Lung (tissue), 12 donors: ENCODE data around the gene CYTH3. TPM values are rescaled to one million over a fixed set of nuclear protein-coding genes. Genes with fewer than 3 reads are reported as not detected.

ENCODE experiments used
- ATAC-seq: fragments of 200-7000 bp; cut with Tn5 transposase; one replicate; pipeline ENCODE4 v1.9.1; 2020; ENCODE audit warnings: moderate number of reproducible peaks; ENCODE audit not compliant: insufficient read depth, low FRiP score
- DNase-seq, 3 donors: peaks; one replicate each; pipeline ENCODE4 v3.0.0-alpha.2; 2013 to 2017
- H3K27ac ChIP-seq, 2 donors: one replicate each; pipeline ENCODE4 v1.5.1; 2013; ENCODE audit warnings: mild to moderate bottlenecking in 2 of 2, moderate library complexity in 2 of 2, control low read depth in 1 of 2, inconsistent platforms in 1 of 2, low read depth in 1 of 2, low read length in 1 of 2
- H3K27me3 ChIP-seq, 3 donors: one replicate each; pipeline ENCODE4 v1.5.1; 2013; ENCODE audit warnings: low read length in 2 of 3; ENCODE audit not compliant: control insufficient read depth in 3 of 3, insufficient read depth in 3 of 3
- H3K36me3 ChIP-seq, 4 donors: one replicate each; pipeline ENCODE4 v1.5.1; 2013; ENCODE audit warnings: low read length in 4 of 4, mild to moderate bottlenecking in 1 of 4, moderate library complexity in 1 of 4; ENCODE audit not compliant: control insufficient read depth in 4 of 4, insufficient read depth in 4 of 4
- H3K4me1 ChIP-seq, 5 donors: one replicate each; pipeline ENCODE4 v1.5.1; 2013; ENCODE audit warnings: low read length in 5 of 5, mild to moderate bottlenecking in 2 of 5, moderate library complexity in 1 of 5; ENCODE audit not compliant: control insufficient read depth in 5 of 5, insufficient read depth in 5 of 5
- H3K4me3 ChIP-seq: one replicate; pipeline ENCODE4 v1.5.1; 2013; ENCODE audit warnings: mild to moderate bottlenecking, control low read depth, moderate library complexity
- H3K9ac ChIP-seq, 2 donors: one replicate each; pipeline ENCODE4 v1.5.1; 2013; ENCODE audit warnings: low read length in 2 of 2, control low read depth in 1 of 2; ENCODE audit not compliant: insufficient read depth in 1 of 2
- H3K9me3 ChIP-seq, 4 donors: one replicate each; pipeline ENCODE4 v1.5.1; 2013; ENCODE audit warnings: low read length in 3 of 4, mild to moderate bottlenecking in 1 of 4, moderate library complexity in 1 of 4; ENCODE audit not compliant: control insufficient read depth in 4 of 4, insufficient read depth in 3 of 4
- CTCF ChIP-seq: IDR thresholded peaks from 2 replicates; pipeline ENCODE4 v1.5.1; 2012; ENCODE audit warnings: mild to moderate bottlenecking; ENCODE audit errors: control extremely low read depth, extremely low read depth
- WGBS, 2 donors: extraction: QIAGEN DNeasy Blood & Tissue Kit; methylation state at CpG; one replicate each; pipeline ENCODE4 v1.1.7; 2013; 5-methylcytosine and 5-hydroxymethylcytosine counted together
- polyA plus RNA-seq, 2 donors: library from polyadenylated mRNA; stranded (reverse); fragments of 200-250 nt; gene quantifications; one replicate each; pipeline ENCODE4 v1.2.1, GENCODE V29; 2013
- total RNA-seq, 2 donors: library from RNA; depleted of rRNA in 1 of 2; stranded (reverse); fragments of >200 nt in 1 of 2; gene quantifications; one replicate each; pipeline ENCODE4 v1.2.1, GENCODE V29; 2014 to 2021
- donor health status: control.
- donor health status: control.
- donor health status: Bipolar disorder and iron deficiency.
- donor health status: healthy.
- donor health status: DM: yes; HTN: yes; CAD: no.

CYTH3 gene
- total and polyA plus RNA-seq, 4 donors = 8.2 to 28.7 (median 15.5) TPM

GRCh38 chr7:6167004-6167551, 105.3 kb downstream of the CYTH3 start:
- H3K27ac ChIP-seq = peak overlapping the region in 1 of 2 donors; percentile 27
- DNase-seq (no peak), ATAC-seq (no peak)
- TF ChIP-seq CTCF = no peak
- peaks cover 0 to 12% (median 0%) of the 10 kb centered on the region in 5 donors for H3K4me1 ChIP-seq
- H3K36me3 ChIP-seq = peaks cover 0 to 38% (median 9%) of the 10 kb centered on the region in 4 donors
- H3K9me3 ChIP-seq = no peaks in the 10 kb centered on the region
- no peak overlapping the region for H3K9ac ChIP-seq
- no peaks in the 10 kb centered on the region for H3K27me3 ChIP-seq
- no peak overlapping the region for H3K4me3 ChIP-seq
- WGBS, 2 donors = 89 to 92% methylated on average over 13 of the region's 13 CpGs

GRCh38 chr7:6166443-6166891, 106.0 kb downstream of the CYTH3 start:
- Histone ChIP-seq H3K4me1 (peaks cover 0 to 12% (median 0%) of the 10 kb centered on the region in 5 donors), H3K27ac (no peak overlapping the region), H3K36me3 (peaks cover 0 to 38% (median 9%) of the 10 kb centered on the region in 4 donors), H3K4me3 (no peak overlapping the region), H3K9me3 (no peaks in the 10 kb centered on the region), H3K9ac (no peak overlapping the region), H3K27me3 (no peaks in the 10 kb centered on the region)
- DNase-seq = no peak
- 92 to 96% methylated on average over 13 of the region's 13 CpGs for WGBS, 2 donors
- no peak for TF ChIP-seq CTCF
- no peak for ATAC-seq

GRCh38 chr7:6165521-6166320, 106.7 kb downstream of the CYTH3 start:
- no peaks in the 10 kb centered on the region for H3K9me3 ChIP-seq
- peaks cover 0 to 33% (median 10%) of the 10 kb centered on the region in 4 donors for H3K36me3 ChIP-seq
- no peaks in the 10 kb centered on the region for H3K27me3 ChIP-seq
- no peak for TF ChIP-seq CTCF
- ATAC-seq (no peak), DNase-seq (no peak)
- H3K27ac ChIP-seq = no peak overlapping the region
- H3K4me3 ChIP-seq = no peak overlapping the region
- WGBS, 2 donors = 93 to 94% methylated on average over 36 of the region's 36 CpGs
- H3K4me1 ChIP-seq = peaks cover 0 to 14% (median 0%) of the 10 kb centered on the region in 5 donors
- H3K9ac ChIP-seq = no peak overlapping the region
